Erythroblast (primary cell): Measurements from ENCODE around the gene UBE2O.

Source experiments
- GATA1 ChIP-seq: IDR thresholded peaks from 2 replicates; pipeline ENCODE4 v1.6.1; 2011; ENCODE audit warnings: low read depth, mild to moderate bottlenecking, control low read depth, low read length, moderate library complexity
- POLR2A ChIP-seq: IDR thresholded peaks from 2 replicates; pipeline ENCODE4 v1.6.1; 2011; ENCODE audit warnings: mild to moderate bottlenecking, low read length

DNA sequence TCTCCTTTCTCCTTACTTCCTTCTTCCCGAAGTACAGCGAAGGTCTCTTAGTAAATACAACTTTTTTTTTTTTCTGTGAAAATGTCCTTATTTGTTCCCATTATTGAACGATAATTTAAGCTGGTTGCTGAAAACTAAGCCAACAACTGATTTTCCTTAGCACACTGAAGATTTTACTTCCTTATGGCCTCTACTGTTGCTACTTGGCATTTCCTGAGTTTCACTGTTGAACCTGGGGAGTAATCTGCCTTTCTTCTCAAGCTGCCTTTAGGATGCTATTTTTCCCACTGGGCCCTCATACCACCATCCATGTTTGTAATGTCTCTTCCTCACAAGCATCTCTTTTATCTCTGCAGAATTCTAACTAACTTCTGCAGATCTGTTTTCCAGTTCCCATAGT lies 26.1 kb downstream of the UBE2O start:
- TF ChIP-seq POLR2A (no peak), GATA1 (no peak)
